Measurements from ENCODE around the gene IQGAP2.
"Not testable (repeated sequence)": the region's sequence is repeated elsewhere in the genome, so short reads cannot be mapped to it uniquely, and the experiment has no call there.

IQGAP2 gene

GRCh38 chr5:76518246-76518645, 115.2 kb downstream of the IQGAP2 start:
- not testable (repeated sequence) for DNase-seq

- DNase-seq, result no peak
Measured at GRCh38 chr5:76521240-76521758, 118.2 kb downstream of the IQGAP2 start.

GRCh38 chr5:76522103-76522935, 119.2 kb downstream of the IQGAP2 start:
- no peak for DNase-seq

- no peak for DNase-seq
Measured at GRCh38 chr5:76524101-76524835, 121.2 kb downstream of the IQGAP2 start.

- no peak for DNase-seq
Measured at GRCh38 chr5:76524868-76525267, 121.8 kb downstream of the IQGAP2 start.

- no peak for DNase-seq
Measured at GRCh38 chr5:76525956-76526355, 122.9 kb downstream of the IQGAP2 start.

- no peak for DNase-seq
Measured at GRCh38 chr5:76526950-76527583, 124.0 kb downstream of the IQGAP2 start.

GRCh38 chr5:76527685-76528161, 124.6 kb downstream of the IQGAP2 start:
- DNase-seq, result no peak

GRCh38 chr5:76528547-76529331, 125.7 kb downstream of the IQGAP2 start:
- DNase-seq, result no peak

GRCh38 chr5:76529464-76530344, 126.6 kb downstream of the IQGAP2 start:
- DNase-seq, result no peak

GRCh38 chr5:76532052-76532451, 129.0 kb downstream of the IQGAP2 start:
- DNase-seq, result no peak

GRCh38 chr5:76532973-76533372, 129.9 kb downstream of the IQGAP2 start:
- DNase-seq, result no peak

GRCh38 chr5:76535577-76535976, 132.5 kb downstream of the IQGAP2 start:
- no peak for DNase-seq

- DNase-seq, result no peak
Measured at GRCh38 chr5:76537073-76537543, 134.0 kb downstream of the IQGAP2 start.

GRCh38 chr5:76542241-76542640, 139.2 kb downstream of the IQGAP2 start:
- DNase-seq, result no peak

- DNase-seq, result peak in 3 of 4 experiments; percentile 14 to 37 (median 28)
Measured at GRCh38 chr5:76542887-76543690, 140.0 kb downstream of the IQGAP2 start.

GRCh38 chr5:76544268-76544926, 141.3 kb downstream of the IQGAP2 start:
- DNase-seq, result peak in 3 of 4 experiments; percentile 25 to 38 (median 25)

- DNase-seq, result no peak
Measured at GRCh38 chr5:76545184-76545583, 142.1 kb downstream of the IQGAP2 start.

GRCh38 chr5:76546497-76547102, 143.5 kb downstream of the IQGAP2 start:
- DNase-seq, result no peak

Data from activated CD4-positive, CD25-positive, alpha-beta regulatory T cell (primary cell).